ELF-1 (cell line): ENCODE data around the gene TMEM101.
A peak's percentile ranks its signal among the peaks of the same experiment; 100 is the strongest.
"Not testable (repeated sequence)": the region's sequence is repeated elsewhere in the genome, so short reads cannot be mapped to it uniquely, and the experiment has no call there.

Experiments used
- DNase-seq: peaks from one replicate; pipeline ENCODE4 v3.0.0-alpha.2; 2016; ENCODE audit warnings: low read depth, low spot score

The TMEM101 gene

GRCh38 chr17:44024271-44024663 is 9.5 kb upstream of the TMEM101 start:
- DNase-seq: no peak

- DNase-seq: no peak
Measured at GRCh38 chr17:44023545-44024270, 8.9 kb upstream of the TMEM101 start.

- no peak for DNase-seq
Measured at GRCh38 chr17:44022246-44022645, 7.5 kb upstream of the TMEM101 start.

- not testable (repeated sequence) for DNase-seq
Measured at GRCh38 chr17:44021227-44021626, 6.5 kb upstream of the TMEM101 start.

GRCh38 chr17:44014133-44014436 is 678 bp downstream of the TMEM101 start:
- no peak for DNase-seq

- no peak for DNase-seq
Measured at GRCh38 chr17:44012874-44013273, 1.9 kb downstream of the TMEM101 start.

- no peak for DNase-seq
Measured at GRCh38 chr17:44012391-44012790, 2.4 kb downstream of the TMEM101 start.

GRCh38 chr17:44011876-44012275 is 2.9 kb downstream of the TMEM101 start:
- DNase-seq: no peak

- no peak for DNase-seq
Measured at GRCh38 chr17:44010966-44011647, 3.7 kb downstream of the TMEM101 start.

- peak; percentile 11 for DNase-seq
Measured at GRCh38 chr17:44008205-44008909, 6.4 kb downstream of the TMEM101 start.

GRCh38 chr17:44007346-44008204 is 7.2 kb downstream of the TMEM101 start:
- DNase-seq: no peak

GRCh38 chr17:44006598-44007345 is 8.0 kb downstream of the TMEM101 start:
- DNase-seq: peak; percentile 95

GRCh38 chr17:44006272-44006597 is 8.5 kb downstream of the TMEM101 start:
- no peak for DNase-seq

- peak; percentile 63 for DNase-seq
Measured at GRCh38 chr17:44005527-44006271, 9.1 kb downstream of the TMEM101 start.

- peak; percentile 41 for DNase-seq
Measured at GRCh38 chr17:44004761-44005526, 9.8 kb downstream of the TMEM101 start.

GRCh38 chr17:44004077-44004760 is 10.5 kb downstream of the TMEM101 start, which contains the start of gene NAGS:
NAGS (plus strand) TSS chr17:44004622; CDS start chr17:44004664, 42 bp downstream.
- DNase-seq: peak; percentile 12

- no peak for DNase-seq
Measured at GRCh38 chr17:44002141-44002848, 12.5 kb downstream of the TMEM101 start.

GRCh38 chr17:44001461-44001920 is 13.3 kb downstream of the TMEM101 start:
- peak; percentile 20 for DNase-seq
